ENCODE results near the gene GMPR2. TPM values are rescaled to one million over a fixed set of nuclear protein-coding genes. Genes with fewer than 3 reads are reported as not detected.

The GMPR2 gene
- total RNA-seq, 4 donors from 2014 or later = 25.4 to 49.7 (median 47.8) TPM

Other genes with a start within 250 kb of the GMPR2 start
- 10 to 100 TPM; 17.5 to 27.9 (median 21.0) TPM for gene DHRS4L2, start 244.0 kb upstream of the GMPR2 start, total RNA-seq
- 10 to 100 TPM in 1 of 4 donors, 1 to 10 TPM in 3; 5.9 to 11.2 (median 7.7) TPM for gene CARMIL3, start 180.9 kb upstream of the GMPR2 start, total RNA-seq
- gene CPNE6, start 161.4 kb upstream of the GMPR2 start, total RNA-seq = not detected
- 10 to 100 TPM in 3 of 4 donors, 1 to 10 TPM in 1; 9.2 to 25.1 (median 14.4) TPM for gene PCK2, start 138.6 kb upstream of the GMPR2 start, total RNA-seq
- 10 to 100 TPM; 64.2 to 71.7 (median 68.3) TPM for gene DCAF11, start 118.2 kb upstream of the GMPR2 start, total RNA-seq
- gene NRL, start 118.0 kb upstream of the GMPR2 start, total RNA-seq = 1 to 10 TPM; 2.2 to 2.9 (median 2.3) TPM
- 1 to 10 TPM in 3 of 4 donors, not detected in 1; 1.7 to 3.4 (median 2.3) TPM for gene FITM1, start 102.3 kb upstream of the GMPR2 start, total RNA-seq
- 100 to 1,000 TPM in 2 of 4 donors, 10 to 100 TPM in 2; 72.3 to 113 (median 91.1) TPM for gene PSME1, start 96.7 kb upstream of the GMPR2 start, total RNA-seq
- 10 to 100 TPM; 10.9 to 22.0 (median 14.1) TPM for gene EMC9, start 91.3 kb upstream of the GMPR2 start, total RNA-seq
- gene PSME2, start 86.3 kb upstream of the GMPR2 start, total RNA-seq = 10 to 100 TPM; 39.3 to 75.2 (median 47.0) TPM
- gene RNF31, start 85.4 kb upstream of the GMPR2 start, total RNA-seq = 10 to 100 TPM; 62.3 to 97.2 (median 70.6) TPM
- gene IRF9, start 71.7 kb upstream of the GMPR2 start, total RNA-seq = 10 to 100 TPM; 31.1 to 45.2 (median 37.5) TPM
- gene REC8, start 60.8 kb upstream of the GMPR2 start, total RNA-seq = 10 to 100 TPM in 2 of 4 donors, 1 to 10 TPM in 2; 2.5 to 17.2 (median 10.2) TPM
- gene IPO4, start 44.1 kb upstream of the GMPR2 start, total RNA-seq = 10 to 100 TPM; 43.0 to 90.5 (median 58.0) TPM
- gene TM9SF1, start 37.5 kb upstream of the GMPR2 start, total RNA-seq = 10 to 100 TPM; 38.1 to 58.3 (median 53.4) TPM
- not detected for gene TSSK4, start 27.2 kb upstream of the GMPR2 start, total RNA-seq
- 10 to 100 TPM; 47.2 to 86.3 (median 63.6) TPM for gene CHMP4A, start 19.4 kb upstream of the GMPR2 start, total RNA-seq
- 10 to 100 TPM; 10.9 to 18.2 (median 11.5) TPM for gene MDP1, start 16.9 kb upstream of the GMPR2 start, total RNA-seq
- 100 to 1,000 TPM in 3 of 4 donors, 10 to 100 TPM in 1; 54.7 to 137 (median 104) TPM for gene NEDD8, start 562 bp upstream of the GMPR2 start, total RNA-seq
- 10 to 100 TPM; 43.0 to 61.0 (median 54.3) TPM for gene TINF2, start 9.7 kb downstream of the GMPR2 start, total RNA-seq
- gene TGM1, start 30.2 kb downstream of the GMPR2 start, total RNA-seq = 100 to 1,000 TPM; 127 to 144 (median 130) TPM
- gene RABGGTA, start 38.7 kb downstream of the GMPR2 start, total RNA-seq = 10 to 100 TPM; 50.4 to 65.9 (median 53.1) TPM
- gene DHRS1, start 66.9 kb downstream of the GMPR2 start, total RNA-seq = 100 to 1,000 TPM in 1 of 4 donors, 10 to 100 TPM in 3; 49.0 to 101 (median 82.1) TPM
- gene NOP9, start 66.9 kb downstream of the GMPR2 start, total RNA-seq = 10 to 100 TPM; 19.8 to 31.2 (median 21.2) TPM
- gene CIDEB, start 75.0 kb downstream of the GMPR2 start, total RNA-seq = 10 to 100 TPM; 23.4 to 32.7 (median 31.7) TPM
- gene LTB4R2, start 77.2 kb downstream of the GMPR2 start, total RNA-seq = 100 to 1,000 TPM; 131 to 184 (median 156) TPM
- 100 to 1,000 TPM in 2 of 4 donors, 10 to 100 TPM in 2; 83.1 to 137 (median 117) TPM for gene LTB4R, start 78.6 kb downstream of the GMPR2 start, total RNA-seq
- gene ADCY4, start 102.1 kb downstream of the GMPR2 start, total RNA-seq = 10 to 100 TPM in 2 of 4 donors, 1 to 10 TPM in 2; 3.9 to 33.2 (median 13.9) TPM
- gene RIPK3, start 107.1 kb downstream of the GMPR2 start, total RNA-seq = 10 to 100 TPM in 2 of 4 donors, 1 to 10 TPM in 2; 6.8 to 13.7 (median 11.1) TPM
- gene NFATC4, start 135.3 kb downstream of the GMPR2 start, total RNA-seq = 10 to 100 TPM; 10.8 to 25.3 (median 12.2) TPM
- gene NYNRIN, start 166.1 kb downstream of the GMPR2 start, total RNA-seq = 10 to 100 TPM; 18.5 to 43.6 (median 29.8) TPM
- gene CBLN3, start 196.7 kb downstream of the GMPR2 start, total RNA-seq = 1 to 10 TPM in 1 of 4 donors, under 1 TPM in 2, not detected in 1; 0.30 to 2.6 (median 0.93) TPM
- gene KHNYN, start 197.0 kb downstream of the GMPR2 start, total RNA-seq = 100 to 1,000 TPM in 1 of 4 donors, 10 to 100 TPM in 3; 56.7 to 145 (median 84.3) TPM
- gene SDR39U1, start 209.8 kb downstream of the GMPR2 start, total RNA-seq = 10 to 100 TPM; 30.1 to 82.3 (median 38.6) TPM

Measured in suprapubic skin (tissue), 4 donors.